B cell (primary cell): ENCODE measurements around the gene POLD2. TPM values are rescaled to one million over a fixed set of nuclear protein-coding genes. Genes with fewer than 3 reads are reported as not detected.
A peak's percentile ranks its signal among the peaks of the same experiment; 100 is the strongest.

Experiments
- ATAC-seq: fragments of 200-7000 bp; cut with Tn5 transposase; one replicate; pipeline ENCODE4 v1.10.0; 2021; ENCODE audit warnings: low read depth, mild to moderate bottlenecking, moderate number of reproducible peaks, moderate library complexity
- CTCF ChIA-PET: fragments of 350-600 bp; sonication (Branson Sonifier 250); formaldehyde crosslinking; loops from one replicate; lab custom pipeline; 2021; ENCODE audit warnings: antibody characterized with exemption, inconsistent platforms; lab: Charles Lee
- POLR2A ChIA-PET: fragments of 350-600 bp; sonication (Branson Sonifier 250); formaldehyde crosslinking; loops from one replicate; lab custom pipeline; 2021; ENCODE audit warnings: antibody characterized with exemption; lab: Charles Lee
- DNase-seq: peaks from one replicate; pipeline ENCODE4 v3.0.0; 2013
- H2AFZ ChIP-seq: 2 replicates; pipeline ENCODE4 v1.6.1; 2012; ENCODE audit warnings: mild to moderate bottlenecking, low read depth, low read length; ENCODE audit not compliant: insufficient read depth, poor library complexity, severe bottlenecking
- H3K27ac ChIP-seq, 2 donors: 1 replicate in 1 of 2; 2 replicates in 1 of 2; pipeline ENCODE4 v1.5.1; 2012 to 2013; ENCODE audit warnings: low read length in 2 of 2, mild to moderate bottlenecking in 2 of 2, moderate library complexity in 1 of 2
- H3K27me3 ChIP-seq, 4 experiments: fragments of 200-600 bp in 1 of 4; sonication (generic) in 1 of 4; replicated peaks in 1 of 4; 1 replicate in 2 of 4; 2 replicates in 2 of 4; pipeline versions ENCODE4 v1.6.1 to v1.7.0; 2013 to 2016; ENCODE audit warnings: low read length in 3 of 4, mild to moderate bottlenecking in 2 of 4, mixed read lengths in 1 of 4, moderate library complexity in 1 of 4; ENCODE audit not compliant: insufficient read depth in 4 of 4, control insufficient read depth in 3 of 4; ENCODE audit errors: control extremely low read depth in 1 of 4
- H3K36me3 ChIP-seq, 2 experiments: replicated peaks in 1 of 2; 1 replicate in 1 of 2; 2 replicates in 1 of 2; pipeline versions ENCODE4 v1.6.1 to v1.7.1; 2013; ENCODE audit warnings: low read length in 1 of 2; ENCODE audit not compliant: insufficient read depth in 2 of 2, control insufficient read depth in 1 of 2; ENCODE audit errors: control extremely low read depth in 1 of 2, extremely low read depth in 1 of 2
- H3K4me1 ChIP-seq, 2 donors: fragments of 200-600 bp in 1 of 2; sonication (generic) in 1 of 2; 1 replicate in 1 of 2; 2 replicates in 1 of 2; pipeline versions ENCODE4 v1.5.1 to v1.6.1; 2013 to 2017; ENCODE audit warnings: low read length in 2 of 2; ENCODE audit not compliant: control insufficient read depth in 2 of 2, insufficient read depth in 2 of 2
- H3K4me2 ChIP-seq: replicated peaks from 2 replicates; pipeline ENCODE3; 2012; ENCODE audit warnings: mild to moderate bottlenecking, low read depth, low read length; ENCODE audit not compliant: poor library complexity, severe bottlenecking
- H3K4me3 ChIP-seq, 5 experiments: fragments of 200-600 bp in 1 of 5; sonication (generic) in 1 of 5; 1 replicate in 3 of 5; 2 replicates in 2 of 5; pipeline versions ENCODE4 v1.5.1 to v1.7.0; 2011 to 2016; ENCODE audit warnings: low read length in 4 of 5, mild to moderate bottlenecking in 4 of 5, low read depth in 2 of 5, control low read depth in 1 of 5, moderate library complexity in 1 of 5; ENCODE audit not compliant: insufficient read depth in 1 of 5; ENCODE audit errors: control extremely low read depth in 1 of 5, extremely low read depth in 1 of 5
- H3K79me2 ChIP-seq: fragments of 200-600 bp; sonication (generic); one replicate; pipeline ENCODE4 v1.6.0; 2016; ENCODE audit warnings: low read length; ENCODE audit not compliant: control insufficient read depth, insufficient read depth
- H3K9ac ChIP-seq: fragments of 200-600 bp; sonication (generic); 2 replicates; pipeline ENCODE4 v1.6.1; 2017; ENCODE audit warnings: mild to moderate bottlenecking, low read length, moderate library complexity
- H3K9me3 ChIP-seq, 3 donors: one replicate each; pipeline versions ENCODE4 v1.6.1 to v1.7.1; 2013; ENCODE audit warnings: low read length in 2 of 3; ENCODE audit not compliant: control insufficient read depth in 2 of 3, insufficient read depth in 1 of 3; ENCODE audit errors: control extremely low read depth in 1 of 3
- H4K20me1 ChIP-seq: 2 replicates; pipeline ENCODE4 v1.6.0; 2012; ENCODE audit warnings: mild to moderate bottlenecking, low read length; ENCODE audit not compliant: insufficient read depth, control insufficient read depth, poor library complexity, severe bottlenecking
- H3K27ac Mint-ChIP-seq: one replicate; pipeline ENCODE4 v1.8.0; 2021; ENCODE audit warnings: mixed read lengths
- H3K27me3 Mint-ChIP-seq: one replicate; pipeline ENCODE4 v1.8.0; 2021; ENCODE audit warnings: mixed read lengths
- H3K4me1 Mint-ChIP-seq: one replicate; pipeline ENCODE4 v1.8.0; 2021; ENCODE audit warnings: mixed read lengths
- H3K4me3 Mint-ChIP-seq: one replicate; pipeline ENCODE4 v1.8.0; 2021; ENCODE audit warnings: mixed read lengths
- H3K9me3 Mint-ChIP-seq: one replicate; pipeline ENCODE4 v1.8.0; 2022; ENCODE audit warnings: mixed read lengths; ENCODE audit not compliant: insufficient read depth
- CTCF ChIP-seq: fragments of 200-600 bp; IDR thresholded peaks from one replicate; pipeline ENCODE4 v1.8.0; 2022; ENCODE audit warnings: antibody characterized with exemption, mild to moderate bottlenecking
- EZH2 ChIP-seq: IDR thresholded peaks from 2 replicates; pipeline ENCODE4 v1.6.1; 2012; ENCODE audit warnings: borderline replicate concordance, low read depth, mild to moderate bottlenecking, moderate library complexity, low read length; ENCODE audit not compliant: insufficient read depth, poor library complexity, severe bottlenecking
- WGBS: methylation state at CpG from one replicate; pipeline ENCODE4 v1.1.5; 2013; ENCODE audit warnings: missing lambda C conversion rate; ENCODE audit not compliant: insufficient coverage; 5-methylcytosine and 5-hydroxymethylcytosine counted together
- intact Hi-C: fragments of 100-400 bp; cut with micrococcal nuclease; formaldehyde crosslinking; loops from one replicate; pipeline ENCODE4 v1.10.0; 2022
- polyA plus RNA-seq: library from polyadenylated mRNA; depleted of rRNA; stranded (reverse); fragments of >200 nt; gene quantifications from 2 replicates; pipeline ENCODE4 v1.2.3, GENCODE V29; 2012
- total RNA-seq, 2 donors: library from RNA; stranded (reverse); fragments of 120-200 nt in 1 of 2; gene quantifications; 1 replicate in 1 of 2; 2 replicates in 1 of 2; pipeline versions ENCODE4 v1.2.3 to v1.2.4, GENCODE V29; 2013 to 2022

POLD2 gene
- total and polyA plus RNA-seq, 2 donors (not counting 1 experiment from before 2014, with no cell fraction given), result 73.6 to 86.7 TPM

GRCh38 chr7:44083796-44084195, 39.6 kb downstream of the POLD2 start:
- H3K4me1 Mint-ChIP-seq, result peaks cover 34% of the 10 kb centered on the region

More at GRCh38 chr7:44083796-44084195, 39.6 kb downstream of the POLD2 start:
- H3K27me3 Mint-ChIP-seq, result no peaks in the 10 kb centered on the region
- peak overlapping the region; percentile 78 for H3K27ac Mint-ChIP-seq
- H3K79me2 ChIP-seq, result peaks cover 32% of the 10 kb centered on the region
- peaks cover 6% of the 10 kb centered on the region for H4K20me1 ChIP-seq
- intact Hi-C loops, result loop anchor here (2.0 kb wide), 1 partner anchor 65 kb away; no protein-coding TSS in a partner anchor
- H3K9me3 ChIP-seq, result no peaks in the 10 kb centered on the region
- H2AFZ ChIP-seq, result no peak overlapping the region
- no peak for DNase-seq
- no peak for TF ChIP-seq CTCF
- TF ChIP-seq EZH2, result no peak
- ChIA-PET POLR2A (interaction anchor here (1.3 kb wide), 1 partner anchor 12 kb away, joined by 4 read pairs; no protein-coding TSS in a partner anchor), CTCF (interaction anchor here (1.6 kb wide), 1 partner anchor 21 kb away, joined by 6 read pairs; no protein-coding TSS in a partner anchor)
- H3K9ac ChIP-seq, result no peak overlapping the region
- H3K27me3 ChIP-seq, result no peaks in the 10 kb centered on the region
- H3K36me3 ChIP-seq, result peaks cover 0 to 23% of the 10 kb centered on the region in 2 experiments
- no peak for ATAC-seq
- peaks cover 28 to 32% of the 10 kb centered on the region in 2 donors for H3K4me1 ChIP-seq
- peak overlapping the region; percentile 76 for H3K4me3 Mint-ChIP-seq
- no peak overlapping the region for H3K27ac ChIP-seq
- no peak overlapping the region for H3K4me3 ChIP-seq
- WGBS, result 100% methylated on average over 3 of the region's 3 CpGs
- H3K4me2 ChIP-seq, result no peak overlapping the region
- H3K9me3 Mint-ChIP-seq, result no peaks in the 10 kb centered on the region
